Right lobe of liver (tissue), 6 donors: ENCODE results near the gene P2RY2. TPM values are rescaled to one million over a fixed set of nuclear protein-coding genes. Genes with fewer than 3 reads are reported as not detected.

Experiments
- ATAC-seq, 4 donors: fragments of 200-7000 bp; cut with Tn5 transposase; one replicate each; pipeline ENCODE4 v1.9.1; 2020; ENCODE audit warnings: mild to moderate bottlenecking in 4 of 4, moderate library complexity in 4 of 4
- DNase-seq, 3 donors: peaks; one replicate each; pipeline ENCODE4 v3.0.0-alpha.2; 2020
- H3K27ac ChIP-seq, 3 donors: fragments of 200-600 bp; one replicate each; pipeline ENCODE4 v1.8.0; 2022
- H3K27me3 ChIP-seq, 2 donors: fragments of 200-600 bp; one replicate each; pipeline ENCODE4 v1.8.0; 2022
- H3K36me3 ChIP-seq, 4 donors: fragments of 200-600 bp; sonication (generic) in 1 of 4; one replicate each; pipeline versions ENCODE4 v1.5.1 to v1.8.0; 2017 to 2022; ENCODE audit warnings: control low read depth in 1 of 4
- H3K4me1 ChIP-seq, 4 donors: fragments of 200-600 bp; sonication (generic) in 1 of 4; one replicate each; pipeline versions ENCODE4 v1.5.1 to v1.8.0; 2017 to 2022; ENCODE audit warnings: control low read depth in 1 of 4
- H3K4me3 ChIP-seq, 3 donors: fragments of 200-600 bp; one replicate each; pipeline ENCODE4 v1.8.0; 2022
- H3K9me3 ChIP-seq, 4 donors: fragments of 200-600 bp; sonication (generic) in 1 of 4; one replicate each; pipeline versions ENCODE4 v1.5.1 to v1.8.0; 2017 to 2022; ENCODE audit warnings: control low read depth in 1 of 4
- CTCF ChIP-seq, 4 donors: fragments of 200-600 bp in 3 of 4; fragments of 450-650 bp in 1 of 4; IDR thresholded peaks; one replicate each; pipeline versions ENCODE4 v1.5.1 to v1.8.0; 2016 to 2022; ENCODE audit warnings: antibody characterized with exemption in 4 of 4, mild to moderate bottlenecking in 2 of 4
- POLR2A ChIP-seq: fragments of 450-650 bp; IDR thresholded peaks from one replicate; pipeline ENCODE4 v1.6.1; 2017; ENCODE audit warnings: antibody characterized with exemption, mild to moderate bottlenecking
- WGBS: methylation state at CpG from one replicate; pipeline ENCODE4 v1.1.6; 2018; ENCODE audit warnings: low coverage, low lambda C conversion rate; ENCODE audit not compliant: insufficient coverage; ENCODE audit errors: missing lambda C conversion rate; 5-methylcytosine and 5-hydroxymethylcytosine counted together
- intact Hi-C, 2 donors: fragments of 100-400 bp; cut with DNase I; formaldehyde crosslinking; loops; one replicate each; pipeline versions ENCODE4 v1.11.2 to v1.14.1; 2022
- total RNA-seq, 6 experiments: library from RNA; depleted of rRNA in 2 of 6; stranded (reverse); fragments of >200 nt in 2 of 6; fragmentation: NEBNext Ultra II Directional in 3 of 6; extraction: Animal tissue kit (Norgen Biotek cat#: 25700) in 3 of 6; gene quantifications; one replicate each; pipeline versions ENCODE4 v1.1.0 to v1.2.4, GENCODE V29; 2016 to 2023
- donor health status: DM: no; HTN: yes; CAD: no.
- donor health status: DM: no; HTN: no; CAD: no.
- donor health status: DM: no; HTN: no; CAD: no.
- donor health status: DM: no; HTN: yes; CAD: no.
- donor health status: DM: no; HTN: yes; CAD: no.

The P2RY2 gene
- total RNA-seq, 6 experiments from 2014 or later: 2.6 to 5.1 (median 3.5) TPM

GRCh38 chr11:73246303-73246702 is 28.2 kb downstream of the P2RY2 start:
- TF ChIP-seq CTCF (IDR thresholded peaks at IDR 0.05) (no peak), POLR2A (no peak)
- intact Hi-C loops: loop anchor here in 1 of 2 donors (10.0 kb wide), 1 partner anchor 412 kb away; no protein-coding TSS in a partner anchor
- Histone ChIP-seq H3K27me3 (no peaks in the 10 kb centered on the region), H3K36me3 (no peaks in the 10 kb centered on the region), H3K9me3 (no peaks in the 10 kb centered on the region), H3K4me1 (no peaks in the 10 kb centered on the region), H3K27ac (no peak overlapping the region), H3K4me3 (no peak overlapping the region)
- WGBS: 74% methylated on average over 2 of the region's 2 CpGs
- ATAC-seq (no peak), DNase-seq (no peak)

- Histone ChIP-seq H3K27me3 (no peaks in the 10 kb centered on the region), H3K4me1 (no peaks in the 10 kb centered on the region), H3K4me3 (no peak overlapping the region), H3K9me3 (no peaks in the 10 kb centered on the region), H3K36me3 (no peaks in the 10 kb centered on the region), H3K27ac (no peak overlapping the region)
- intact Hi-C loops: loop anchor here in 1 of 2 donors (10.0 kb wide), 1 partner anchor 414 kb away; no protein-coding TSS in a partner anchor
- TF ChIP-seq CTCF (IDR thresholded peaks at IDR 0.05) (no peak), POLR2A (no peak)
- no peak for ATAC-seq
- DNase-seq: no peak
- WGBS: 91% methylated on average over 3 of the region's 3 CpGs
Measured at GRCh38 chr11:73248526-73249185, 30.6 kb downstream of the P2RY2 start.

- DNase-seq: peak in 1 of 3 donors; percentile 13
Measured at GRCh38 chr11:73249304-73249703, 31.2 kb downstream of the P2RY2 start.

More at GRCh38 chr11:73249304-73249703, 31.2 kb downstream of the P2RY2 start:
- Histone ChIP-seq H3K27ac (no peak overlapping the region), H3K4me3 (no peak overlapping the region), H3K36me3 (no peaks in the 10 kb centered on the region), H3K4me1 (no peaks in the 10 kb centered on the region), H3K27me3 (no peaks in the 10 kb centered on the region), H3K9me3 (no peaks in the 10 kb centered on the region)
- TF ChIP-seq CTCF (IDR thresholded peaks at IDR 0.05) (no peak), POLR2A (no peak)
- WGBS: 73% methylated on average over 5 of the region's 5 CpGs
- intact Hi-C loops: loop anchor here in 1 of 2 donors (10.0 kb wide), 1 partner anchor 415 kb away; no protein-coding TSS in a partner anchor
- peak in 1 of 4 donors; percentile 10 for ATAC-seq
